ENCODE data around the gene LCA5. TPM values are rescaled to one million over a fixed set of nuclear protein-coding genes. Genes with fewer than 3 reads are reported as not detected.
"Not testable (repeated sequence)": the region's sequence is repeated elsewhere in the genome, so short reads cannot be mapped to it uniquely, and the experiment has no call there.

The LCA5 gene
- total RNA-seq, 1 experiment from 2014 or later, result 2.3 TPM

DNA sequence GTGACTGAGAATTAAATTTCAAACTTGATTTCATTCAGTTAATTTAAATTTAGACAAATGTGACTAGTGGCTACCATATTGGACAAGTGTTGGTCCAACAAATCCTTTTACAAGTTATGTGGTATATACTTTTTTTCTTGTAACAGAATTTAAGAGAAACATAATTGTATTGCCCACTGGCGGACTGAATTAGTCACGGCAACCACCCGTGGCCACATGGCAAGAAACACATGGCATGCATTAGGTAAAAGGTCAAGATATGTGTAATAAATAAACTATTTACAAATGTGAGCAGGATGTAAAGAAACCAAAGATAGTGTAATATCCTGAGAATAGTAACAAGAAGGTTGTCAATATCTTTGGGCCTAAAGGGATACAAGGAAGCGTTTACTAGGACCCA is 91.2 kb downstream of the LCA5 start:
- no peak for DNase-seq
- TF ChIP-seq, protein P1, sequence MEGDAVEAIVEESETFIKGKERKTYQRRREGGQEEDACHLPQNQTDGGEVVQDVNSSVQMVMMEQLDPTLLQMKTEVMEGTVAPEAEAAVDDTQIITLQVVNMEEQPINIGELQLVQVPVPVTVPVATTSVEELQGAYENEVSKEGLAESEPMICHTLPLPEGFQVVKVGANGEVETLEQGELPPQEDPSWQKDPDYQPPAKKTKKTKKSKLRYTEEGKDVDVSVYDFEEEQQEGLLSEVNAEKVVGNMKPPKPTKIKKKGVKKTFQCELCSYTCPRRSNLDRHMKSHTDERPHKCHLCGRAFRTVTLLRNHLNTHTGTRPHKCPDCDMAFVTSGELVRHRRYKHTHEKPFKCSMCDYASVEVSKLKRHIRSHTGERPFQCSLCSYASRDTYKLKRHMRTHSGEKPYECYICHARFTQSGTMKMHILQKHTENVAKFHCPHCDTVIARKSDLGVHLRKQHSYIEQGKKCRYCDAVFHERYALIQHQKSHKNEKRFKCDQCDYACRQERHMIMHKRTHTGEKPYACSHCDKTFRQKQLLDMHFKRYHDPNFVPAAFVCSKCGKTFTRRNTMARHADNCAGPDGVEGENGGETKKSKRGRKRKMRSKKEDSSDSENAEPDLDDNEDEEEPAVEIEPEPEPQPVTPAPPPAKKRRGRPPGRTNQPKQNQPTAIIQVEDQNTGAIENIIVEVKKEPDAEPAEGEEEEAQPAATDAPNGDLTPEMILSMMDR (conservative IDR thresholded peaks at IDR 0.05), result no peak

DNA sequence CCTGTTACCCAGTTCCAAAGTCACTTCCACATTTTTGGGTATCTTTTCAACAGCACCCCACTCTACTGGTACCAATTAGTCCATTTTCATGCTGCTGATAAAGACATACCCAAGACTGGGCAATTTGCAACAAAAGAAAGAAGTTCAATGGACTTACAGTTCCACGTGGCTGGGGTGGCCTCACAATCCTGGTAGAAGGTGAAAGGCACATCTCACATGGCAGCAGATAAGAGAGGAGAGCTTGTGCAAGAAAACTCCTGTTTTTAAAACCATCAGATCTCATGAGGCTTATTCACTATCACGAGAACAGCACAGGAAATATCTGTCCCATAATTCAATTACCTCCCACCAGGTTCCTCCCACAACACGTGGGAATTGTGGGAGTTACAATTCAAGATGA is 93.4 kb downstream of the LCA5 start:
- H3K9ac ChIP-seq (ENCODE audit: extremely low read depth, insufficient read length, low read length); H3K4me1 Mint-ChIP-seq; H3K18ac ChIP-seq (ENCODE audit: insufficient read length, low read depth, low read length); H4K8ac ChIP-seq (replicated peaks; ENCODE audit: insufficient read length, low read depth, low read length); H2AFZ ChIP-seq (ENCODE audit: low read length); H4K20me1 ChIP-seq (ENCODE audit: control insufficient read depth, insufficient read depth, insufficient read length); H2BK120ac ChIP-seq (ENCODE audit: low read depth, low read length, poor library complexity, severe bottlenecking); DNase-seq; H3K14ac ChIP-seq (ENCODE audit: insufficient read depth, low read length); H3T11ph ChIP-seq (ENCODE audit: low read length); H3K4me3 Mint-ChIP-seq; H3K27me3 Mint-ChIP-seq (ENCODE audit: low read depth); H3K27ac ChIP-seq (ENCODE audit: insufficient read length, low read depth, low read length); H3K4me1 ChIP-seq (ENCODE audit: insufficient read depth, low read length); H3K23me2 ChIP-seq (ENCODE audit: insufficient read length, low read depth, low read length, poor library complexity, severe bottlenecking); H2BK12ac ChIP-seq (ENCODE audit: insufficient read length, low read depth, low read length); H3K56ac ChIP-seq (ENCODE audit: insufficient read length, low read depth, low read length); H4K91ac ChIP-seq (ENCODE audit: insufficient read length, low read depth, low read length); H3K4ac ChIP-seq (ENCODE audit: low read depth, low read length); H3K27me3 ChIP-seq (ENCODE audit: insufficient read depth, low read length); H3K9me3 ChIP-seq (ENCODE audit: control insufficient read depth, low read depth, low read length); H2BK15ac ChIP-seq (ENCODE audit: low read depth, low read length); H3K4me2 ChIP-seq (ENCODE audit: insufficient read depth, insufficient read length, low read length); H3K79me1 ChIP-seq (ENCODE audit: insufficient read depth, low read depth, low read length, poor library complexity, severe bottlenecking); H2AK5ac ChIP-seq (ENCODE audit: insufficient read length, low read length); H3K27ac Mint-ChIP-seq; H2BK5ac ChIP-seq (ENCODE audit: insufficient read length, low read length); H4K5ac ChIP-seq (ENCODE audit: insufficient read length, low read depth, low read length); H3K23ac ChIP-seq (ENCODE audit: insufficient read length, low read depth, low read length); H2BK20ac ChIP-seq (ENCODE audit: low read depth, low read length, poor library complexity, severe bottlenecking); H3K79me2 ChIP-seq (ENCODE audit: insufficient read depth, low read length): not testable (repeated sequence)
- Mint-ChIP-seq H3K36me3 (ENCODE audit: insufficient read depth in 1 of 3, low read depth in 3 of 3) (peaks cover 11 to 30% (median 20%) of the 10 kb centered on the region in 3 experiments; a peak in 6 of 7 replicates), H3K9me3 (peaks cover 20 to 25% of the 10 kb centered on the region in 2 experiments)
- no CpG with 5 or more reads among the region's 3 CpGs for WGBS (ENCODE audit: extremely low coverage, insufficient read length, low lambda C conversion rate)

More for the DNA sequence above, 91.2 kb downstream of the LCA5 start:
- Mint-ChIP-seq H3K27me3 (ENCODE audit: low read depth) (no peaks in the 10 kb centered on the region), H3K4me3 (no peak overlapping the region), H3K9me3 (peaks cover 20 to 25% of the 10 kb centered on the region in 2 experiments), H3K27ac (no peak overlapping the region), H3K4me1 (peaks cover 2 to 4% of the 10 kb centered on the region in 2 experiments; a peak in 2 of 4 replicates), H3K36me3 (ENCODE audit: insufficient read depth in 1 of 3, low read depth in 3 of 3) (peaks cover 11 to 30% (median 20%) of the 10 kb centered on the region in 3 experiments; a peak in 6 of 7 replicates)
- no peak overlapping the region for H4K5ac ChIP-seq (ENCODE audit: insufficient read length, low read depth, low read length)
- H4K91ac ChIP-seq (ENCODE audit: insufficient read length, low read depth, low read length), result no peak overlapping the region
- H3K18ac ChIP-seq (ENCODE audit: insufficient read length, low read depth, low read length), result no peak overlapping the region
- H3K4ac ChIP-seq (ENCODE audit: low read depth, low read length), result no peak overlapping the region
- no peak overlapping the region for H2BK5ac ChIP-seq (ENCODE audit: insufficient read length, low read length)
- no CpG with 5 or more reads among the region's 4 CpGs for WGBS (ENCODE audit: extremely low coverage, insufficient read length, low lambda C conversion rate)
- no peaks in the 10 kb centered on the region for H3K23me2 ChIP-seq (ENCODE audit: insufficient read length, low read depth, low read length, poor library complexity, severe bottlenecking)
- H2AK5ac ChIP-seq (ENCODE audit: insufficient read length, low read length), result no peak overlapping the region
- H2AFZ ChIP-seq (ENCODE audit: low read length), result no peak overlapping the region
- no peaks in the 10 kb centered on the region for H3K79me1 ChIP-seq (ENCODE audit: insufficient read depth, low read depth, low read length, poor library complexity, severe bottlenecking)
- no peaks in the 10 kb centered on the region for H4K20me1 ChIP-seq (ENCODE audit: control insufficient read depth, insufficient read depth, insufficient read length)
- H2BK15ac ChIP-seq (ENCODE audit: low read depth, low read length), result no peak overlapping the region
- no peaks in the 10 kb centered on the region for H3K4me1 ChIP-seq (ENCODE audit: insufficient read depth, low read length)
- H3K27ac ChIP-seq (ENCODE audit: insufficient read length, low read depth, low read length), result no peak overlapping the region
- H4K8ac ChIP-seq (replicated peaks; ENCODE audit: insufficient read length, low read depth, low read length), result no peak overlapping the region
- no peak overlapping the region for H2BK12ac ChIP-seq (ENCODE audit: insufficient read length, low read depth, low read length)
- no peaks in the 10 kb centered on the region for H3K9me3 ChIP-seq (ENCODE audit: control insufficient read depth, low read depth, low read length)
- H3K79me2 ChIP-seq (ENCODE audit: insufficient read depth, low read length), result no peaks in the 10 kb centered on the region
- no peaks in the 10 kb centered on the region for H3K27me3 ChIP-seq (ENCODE audit: insufficient read depth, low read length)
- H3K56ac ChIP-seq (ENCODE audit: insufficient read length, low read depth, low read length), result no peak overlapping the region
- H3K23ac ChIP-seq (ENCODE audit: insufficient read length, low read depth, low read length), result no peak overlapping the region
- no peak overlapping the region for H2BK20ac ChIP-seq (ENCODE audit: low read depth, low read length, poor library complexity, severe bottlenecking)
- no peak overlapping the region for H2BK120ac ChIP-seq (ENCODE audit: low read depth, low read length, poor library complexity, severe bottlenecking)
- no peak overlapping the region for H3K9ac ChIP-seq (ENCODE audit: extremely low read depth, insufficient read length, low read length)
- H3K4me2 ChIP-seq (ENCODE audit: insufficient read depth, insufficient read length, low read length), result no peak overlapping the region
- no peak overlapping the region for H3T11ph ChIP-seq (ENCODE audit: low read length)
- H3K14ac ChIP-seq (ENCODE audit: insufficient read depth, low read length), result no peak overlapping the region
